Stimulated activated naive B cell treated with anti-CD40 and anti-IgM and Interleukin-4, amounts not matched to agents 10 μg/mL and 1 μg/mL and 100 μg/mL, for 72 hours (primary cell): ENCODE measurements around the gene TSC22D1.
"Not testable (repeated sequence)": the region's sequence is repeated elsewhere in the genome, so short reads cannot be mapped to it uniquely, and the experiment has no call there.

Experiments
- ATAC-seq, 2 donors: fragments of 150-1000 bp; cut with Tn5 transposase; replicated peaks; 2 replicates each; pipeline ENCODE4 v1.10.0; 2021; ENCODE audit warnings: moderate library complexity in 1 of 2
- DNase-seq: peaks from one replicate; pipeline ENCODE4 v3.0.0; 2021
- H3K27ac Mint-ChIP-seq: one replicate; pipeline ENCODE4 v1.8.0; 2022; ENCODE audit warnings: mild to moderate bottlenecking, mixed read lengths
- H3K27me3 Mint-ChIP-seq, 2 donors: one replicate each; pipeline ENCODE4 v1.8.0; 2022; ENCODE audit warnings: mixed read lengths in 2 of 2
- H3K36me3 Mint-ChIP-seq, 2 donors: one replicate each; pipeline ENCODE4 v1.8.0; 2022; ENCODE audit warnings: mixed read lengths in 2 of 2, mild to moderate bottlenecking in 1 of 2
- H3K4me1 Mint-ChIP-seq, 2 donors: one replicate each; pipeline ENCODE4 v1.8.0; 2022; ENCODE audit warnings: mixed read lengths in 2 of 2, mild to moderate bottlenecking in 1 of 2
- H3K4me3 Mint-ChIP-seq, 2 donors: one replicate each; pipeline ENCODE4 v1.8.0; 2022; ENCODE audit warnings: mild to moderate bottlenecking in 2 of 2, mixed read lengths in 2 of 2, moderate library complexity in 1 of 2
- H3K9me3 Mint-ChIP-seq, 2 donors: one replicate each; pipeline ENCODE4 v1.8.0; 2022; ENCODE audit warnings: mixed read lengths in 2 of 2, mild to moderate bottlenecking in 1 of 2

The TSC22D1 gene

DNA sequence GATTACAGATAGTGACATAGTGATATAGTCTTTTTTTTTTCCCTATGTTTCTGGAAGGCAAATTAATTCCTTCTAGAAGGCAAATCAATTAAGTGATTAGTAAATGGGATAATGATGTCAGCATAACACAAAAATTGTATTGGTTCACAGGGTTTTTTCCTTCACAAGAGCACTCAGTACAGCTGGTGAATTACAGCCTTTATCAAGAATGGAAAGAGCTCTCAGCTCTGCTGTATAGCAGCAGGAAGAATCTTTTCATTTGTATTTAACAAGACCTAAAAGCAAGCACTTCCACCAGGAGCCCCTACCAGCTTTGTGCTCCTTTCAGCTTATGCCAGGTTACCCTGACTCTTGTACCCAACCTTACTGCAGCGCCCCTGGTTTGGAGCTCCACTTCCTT is 111.7 kb downstream of the TSC22D1 start:
- no peaks in the 10 kb centered on the region for H3K36me3 Mint-ChIP-seq
- H3K27me3 Mint-ChIP-seq: no peaks in the 10 kb centered on the region
- no peaks in the 10 kb centered on the region for H3K4me1 Mint-ChIP-seq
- ATAC-seq (no peak), DNase-seq (no peak)
- no peak overlapping the region for H3K4me3 Mint-ChIP-seq
- no peaks in the 10 kb centered on the region for H3K9me3 Mint-ChIP-seq
- H3K27ac Mint-ChIP-seq: no peak overlapping the region

DNA sequence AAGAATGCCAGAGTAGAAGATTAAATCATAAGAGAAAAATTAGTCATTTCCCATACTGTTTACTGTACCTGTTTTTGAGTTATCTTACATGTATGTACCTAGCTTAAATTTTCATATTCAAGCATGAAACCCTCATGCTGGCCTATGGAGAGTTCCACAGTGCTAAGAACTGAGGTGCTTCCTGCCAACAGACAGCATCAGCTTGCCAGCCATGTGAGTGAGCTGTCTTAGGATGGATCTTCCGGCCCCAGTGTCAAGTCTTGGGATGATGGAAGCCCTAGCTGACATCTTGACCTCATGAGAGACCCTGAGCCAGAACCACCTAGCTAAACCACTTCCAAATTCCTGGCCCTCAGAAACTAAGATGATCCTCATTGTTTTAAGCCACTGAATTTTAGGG is 112.4 kb downstream of the TSC22D1 start:
- DNase-seq (no peak), ATAC-seq (no peak)
- H3K36me3 Mint-ChIP-seq: no peaks in the 10 kb centered on the region
- no peak overlapping the region for H3K27ac Mint-ChIP-seq
- no peak overlapping the region for H3K4me3 Mint-ChIP-seq
- H3K4me1 Mint-ChIP-seq: no peaks in the 10 kb centered on the region
- H3K9me3 Mint-ChIP-seq: no peaks in the 10 kb centered on the region
- H3K27me3 Mint-ChIP-seq: no peaks in the 10 kb centered on the region

DNA sequence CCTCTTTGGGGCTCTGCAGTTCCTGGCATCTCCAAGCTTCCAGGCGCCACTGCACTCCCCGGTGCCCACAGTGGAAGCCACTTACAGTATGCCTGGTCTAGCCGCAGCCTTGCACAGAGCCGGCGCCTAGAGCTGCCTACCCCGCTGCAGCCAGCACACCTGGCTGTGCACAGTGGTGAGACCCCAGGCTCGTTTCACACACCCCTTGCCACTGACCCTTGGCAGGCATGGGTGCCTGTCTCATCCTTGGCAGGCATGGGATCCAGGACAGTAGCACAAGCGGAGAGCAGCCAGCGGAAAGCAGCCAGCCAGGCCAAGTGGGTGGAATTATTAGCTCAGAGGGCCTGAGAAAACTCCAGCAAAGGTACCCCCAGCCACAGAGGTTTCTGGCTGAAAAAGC is 116.5 kb downstream of the TSC22D1 start:
- Mint-ChIP-seq H3K9me3 (no peaks in the 10 kb centered on the region), H3K27ac (no peak overlapping the region), H3K4me3 (no peak overlapping the region), H3K4me1 (peaks cover 0 to 5% of the 10 kb centered on the region in 2 donors), H3K27me3 (no peaks in the 10 kb centered on the region), H3K36me3 (peaks cover 1 to 7% of the 10 kb centered on the region in 2 donors)
- ATAC-seq: no peak
- no peak for DNase-seq

DNA sequence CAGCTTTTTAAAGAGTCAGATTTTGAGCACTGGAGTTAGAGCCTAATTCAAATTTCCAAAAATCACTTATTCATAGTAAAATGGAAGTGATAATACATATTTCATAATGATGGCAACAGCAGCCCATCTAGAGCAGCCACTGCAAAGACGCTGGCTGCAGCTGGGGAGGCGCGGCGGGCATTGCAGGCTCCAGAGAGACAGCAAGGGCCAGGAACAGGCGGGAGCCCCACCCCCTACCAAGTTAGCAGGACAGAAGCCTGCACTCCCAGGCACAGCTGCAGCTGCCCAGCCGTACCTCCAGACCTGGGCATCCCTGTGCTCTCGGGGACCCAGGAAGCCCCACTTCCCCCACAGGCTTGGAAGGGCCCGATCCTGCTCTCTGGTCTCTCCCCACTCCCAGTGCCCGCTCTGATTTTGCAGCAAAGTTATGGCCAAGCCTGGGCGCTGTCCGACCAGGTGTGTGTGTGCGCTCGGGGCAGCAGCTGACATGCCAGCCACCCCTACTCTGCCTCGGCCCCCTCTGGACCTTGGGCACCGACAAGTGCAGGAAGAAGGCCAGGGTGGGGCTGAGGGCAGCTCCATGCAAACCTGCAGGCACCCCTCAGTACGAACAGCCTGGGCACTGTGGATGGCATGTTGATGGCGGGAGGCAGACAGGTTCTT is 117.7 kb downstream of the TSC22D1 start:
- H3K27ac Mint-ChIP-seq: no peak overlapping the region
- H3K4me1 Mint-ChIP-seq: peaks cover 0 to 5% of the 10 kb centered on the region in 2 donors
- no peaks in the 10 kb centered on the region for H3K9me3 Mint-ChIP-seq
- H3K27me3 Mint-ChIP-seq: no peaks in the 10 kb centered on the region
- no peak for ATAC-seq
- H3K4me3 Mint-ChIP-seq: no peak overlapping the region
- peaks cover 1 to 7% of the 10 kb centered on the region in 2 donors for H3K36me3 Mint-ChIP-seq
- DNase-seq: no peak

DNA sequence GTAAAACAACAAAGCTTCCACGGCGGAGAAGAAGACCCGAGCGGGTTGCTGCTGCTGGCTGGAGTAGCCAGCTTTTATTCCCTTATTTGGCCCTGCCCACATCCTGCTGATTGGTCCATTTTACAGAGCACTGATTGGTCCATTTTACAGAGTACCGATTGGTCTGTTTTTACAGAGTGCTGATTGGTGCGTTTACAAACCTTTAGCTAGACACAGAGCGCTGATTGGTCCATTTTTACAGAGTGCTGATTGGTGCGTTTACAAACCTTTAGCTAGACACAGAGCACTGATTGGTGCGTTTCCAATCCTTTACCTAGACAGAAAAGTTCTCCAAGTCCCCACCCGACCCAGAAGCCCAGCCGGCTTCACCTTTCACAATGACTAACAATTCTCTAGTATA is 119.9 kb downstream of the TSC22D1 start:
- not testable (repeated sequence) for H3K27ac Mint-ChIP-seq, H3K27me3 Mint-ChIP-seq, H3K4me3 Mint-ChIP-seq, ATAC-seq, DNase-seq, H3K9me3 Mint-ChIP-seq, H3K36me3 Mint-ChIP-seq, H3K4me1 Mint-ChIP-seq

DNA sequence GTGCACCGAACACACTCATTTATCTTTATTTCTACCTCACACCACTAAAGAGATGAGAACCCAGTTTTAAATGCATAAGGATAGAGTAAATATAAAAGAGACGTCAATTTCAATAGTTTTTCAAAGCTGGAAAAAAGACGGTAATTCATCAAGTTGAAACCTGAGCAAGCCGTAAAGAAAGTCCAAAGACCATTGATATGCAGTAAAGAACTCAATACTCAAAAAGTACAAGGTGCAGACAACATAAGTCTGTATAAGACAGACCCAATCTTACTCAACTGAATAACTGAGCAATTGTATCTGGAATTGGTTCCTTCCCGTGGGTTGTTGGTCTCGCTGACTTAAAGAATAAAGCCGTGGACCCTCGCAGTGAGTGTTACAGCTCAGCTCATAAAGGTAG is 120.4 kb downstream of the TSC22D1 start:
- ATAC-seq (no peak), DNase-seq (no peak)
- Mint-ChIP-seq H3K27ac (no peak overlapping the region), H3K27me3 (no peaks in the 10 kb centered on the region), H3K4me3 (no peak overlapping the region), H3K9me3 (no peaks in the 10 kb centered on the region), H3K36me3 (peaks cover 1 to 7% of the 10 kb centered on the region in 2 donors), H3K4me1 (peaks cover 0 to 5% of the 10 kb centered on the region in 2 donors)

DNA sequence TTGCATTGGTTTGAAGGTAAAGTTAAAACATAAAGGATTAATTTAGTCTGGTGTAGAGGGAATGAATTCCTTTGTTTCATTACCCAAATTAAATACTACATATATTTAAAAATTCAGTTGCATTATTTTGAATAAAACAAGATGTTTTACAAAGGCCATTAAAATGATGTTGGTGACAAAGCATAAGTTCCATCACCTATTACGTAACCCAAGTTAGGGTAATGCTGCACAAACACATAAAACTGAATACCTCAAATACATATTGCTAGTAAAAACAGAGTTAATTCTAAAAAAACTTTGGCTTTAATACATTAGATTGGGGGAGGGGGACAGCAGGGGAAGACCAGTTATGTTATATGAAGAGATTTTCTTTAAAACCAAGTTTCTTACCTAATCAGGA is 122.2 kb downstream of the TSC22D1 start:
- no peak for DNase-seq
- H3K27ac Mint-ChIP-seq: no peak overlapping the region
- no peak overlapping the region for H3K4me3 Mint-ChIP-seq
- H3K36me3 Mint-ChIP-seq: peaks cover 1 to 7% of the 10 kb centered on the region in 2 donors
- peaks cover 0 to 5% of the 10 kb centered on the region in 2 donors for H3K4me1 Mint-ChIP-seq
- no peak for ATAC-seq
- no peaks in the 10 kb centered on the region for H3K9me3 Mint-ChIP-seq
- H3K27me3 Mint-ChIP-seq: no peaks in the 10 kb centered on the region

DNA sequence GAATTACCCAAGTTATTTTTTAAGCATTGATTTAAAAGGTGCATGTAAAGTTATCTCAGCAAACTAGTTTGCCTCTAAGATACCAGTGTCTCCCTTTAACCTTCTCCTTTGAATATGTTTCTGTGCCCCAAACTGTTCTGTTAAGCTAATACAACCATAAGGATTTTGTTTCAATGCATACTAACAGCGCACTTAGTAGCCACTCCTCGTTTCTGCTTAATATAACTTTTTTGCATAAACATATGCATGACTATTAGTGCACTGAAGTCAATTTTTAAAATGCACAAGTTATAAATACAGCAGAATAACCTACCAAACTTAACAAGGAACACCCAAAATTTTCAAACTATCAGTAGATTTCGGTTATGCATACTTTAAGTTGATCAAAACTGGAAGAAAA is 123.1 kb downstream of the TSC22D1 start:
- Mint-ChIP-seq H3K4me3 (no peak overlapping the region), H3K36me3 (peaks cover 1 to 7% of the 10 kb centered on the region in 2 donors), H3K27ac (no peak overlapping the region), H3K27me3 (no peaks in the 10 kb centered on the region), H3K9me3 (no peaks in the 10 kb centered on the region), H3K4me1 (peaks cover 0 to 4% of the 10 kb centered on the region in 2 donors)
- DNase-seq (no peak), ATAC-seq (no peak)

DNA sequence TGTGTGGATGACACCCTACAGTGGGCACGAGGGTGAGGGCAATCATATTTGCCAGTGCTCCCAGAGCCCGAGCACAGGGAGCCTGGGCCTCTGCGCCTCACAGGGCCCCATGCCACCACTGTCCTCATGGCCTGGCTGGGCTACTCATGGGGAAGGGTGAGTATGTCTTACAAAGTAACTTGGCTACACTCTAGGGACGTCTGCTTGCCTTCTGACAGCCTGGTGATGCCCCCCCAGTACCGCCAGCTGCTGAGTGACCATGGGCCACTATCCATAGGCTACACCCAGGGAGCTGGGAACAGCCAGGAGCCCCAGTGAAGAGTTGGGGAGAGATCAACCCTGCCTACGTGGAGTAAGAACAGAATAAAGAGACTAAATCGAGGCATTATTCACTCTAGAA is 123.7 kb downstream of the TSC22D1 start:
- no peaks in the 10 kb centered on the region for H3K4me1 Mint-ChIP-seq
- no peak overlapping the region for H3K4me3 Mint-ChIP-seq
- peaks cover 1 to 7% of the 10 kb centered on the region in 2 donors for H3K36me3 Mint-ChIP-seq
- no peak overlapping the region for H3K27ac Mint-ChIP-seq
- no peaks in the 10 kb centered on the region for H3K9me3 Mint-ChIP-seq
- no peaks in the 10 kb centered on the region for H3K27me3 Mint-ChIP-seq
- ATAC-seq: no peak
- no peak for DNase-seq

DNA sequence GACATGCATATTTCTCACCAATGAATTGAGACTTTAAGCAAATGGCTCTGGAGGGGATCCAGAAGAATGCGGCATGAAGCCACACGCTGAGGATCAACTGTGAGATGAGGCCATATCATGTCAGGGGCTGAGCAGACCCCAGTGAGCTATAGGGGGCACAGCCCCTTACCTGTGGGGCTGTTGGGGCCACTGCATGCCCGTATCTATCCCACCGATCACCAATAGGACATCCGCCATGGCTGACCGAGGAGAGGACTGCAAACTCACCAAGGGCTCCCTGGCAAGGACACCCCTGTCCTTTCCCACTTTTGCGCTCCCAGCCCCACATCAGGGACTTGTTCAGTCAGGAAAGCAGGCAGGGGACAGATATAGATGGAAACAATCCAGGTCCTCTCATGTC is 124.5 kb downstream of the TSC22D1 start:
- Mint-ChIP-seq H3K4me1 (peaks cover 0 to 2% of the 10 kb centered on the region in 2 donors), H3K27ac (no peak overlapping the region), H3K4me3 (no peak overlapping the region), H3K27me3 (no peaks in the 10 kb centered on the region), H3K36me3 (peaks cover 1 to 7% of the 10 kb centered on the region in 2 donors), H3K9me3 (no peaks in the 10 kb centered on the region)
- ATAC-seq: no peak
- no peak for DNase-seq

DNA sequence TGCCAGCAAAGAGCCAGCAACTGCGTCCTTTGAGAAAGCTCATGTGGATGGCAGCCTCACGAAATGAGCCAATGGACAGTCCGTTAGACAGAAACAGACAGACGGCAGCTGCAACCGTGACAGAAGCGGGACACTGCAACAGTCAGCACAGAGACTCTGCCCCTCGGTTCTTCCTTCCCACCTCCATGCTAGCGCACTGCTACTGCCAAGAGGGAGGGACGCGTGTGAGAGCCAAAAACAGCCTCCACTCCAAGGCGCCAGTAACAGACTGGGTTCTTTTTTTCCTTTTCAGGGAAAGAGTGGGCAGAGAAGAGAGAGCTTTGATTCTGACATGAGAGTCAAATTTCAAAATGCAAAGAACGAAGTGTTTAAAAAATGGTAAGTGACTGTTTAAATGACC is 125.0 kb downstream of the TSC22D1 start:
- Mint-ChIP-seq H3K4me1 (peaks cover 1 to 6% of the 10 kb centered on the region in 2 donors), H3K36me3 (peaks cover 1 to 3% of the 10 kb centered on the region in 2 donors), H3K9me3 (no peaks in the 10 kb centered on the region), H3K27ac (no peak overlapping the region), H3K4me3 (no peak overlapping the region), H3K27me3 (no peaks in the 10 kb centered on the region)
- ATAC-seq: no peak
- no peak for DNase-seq

DNA sequence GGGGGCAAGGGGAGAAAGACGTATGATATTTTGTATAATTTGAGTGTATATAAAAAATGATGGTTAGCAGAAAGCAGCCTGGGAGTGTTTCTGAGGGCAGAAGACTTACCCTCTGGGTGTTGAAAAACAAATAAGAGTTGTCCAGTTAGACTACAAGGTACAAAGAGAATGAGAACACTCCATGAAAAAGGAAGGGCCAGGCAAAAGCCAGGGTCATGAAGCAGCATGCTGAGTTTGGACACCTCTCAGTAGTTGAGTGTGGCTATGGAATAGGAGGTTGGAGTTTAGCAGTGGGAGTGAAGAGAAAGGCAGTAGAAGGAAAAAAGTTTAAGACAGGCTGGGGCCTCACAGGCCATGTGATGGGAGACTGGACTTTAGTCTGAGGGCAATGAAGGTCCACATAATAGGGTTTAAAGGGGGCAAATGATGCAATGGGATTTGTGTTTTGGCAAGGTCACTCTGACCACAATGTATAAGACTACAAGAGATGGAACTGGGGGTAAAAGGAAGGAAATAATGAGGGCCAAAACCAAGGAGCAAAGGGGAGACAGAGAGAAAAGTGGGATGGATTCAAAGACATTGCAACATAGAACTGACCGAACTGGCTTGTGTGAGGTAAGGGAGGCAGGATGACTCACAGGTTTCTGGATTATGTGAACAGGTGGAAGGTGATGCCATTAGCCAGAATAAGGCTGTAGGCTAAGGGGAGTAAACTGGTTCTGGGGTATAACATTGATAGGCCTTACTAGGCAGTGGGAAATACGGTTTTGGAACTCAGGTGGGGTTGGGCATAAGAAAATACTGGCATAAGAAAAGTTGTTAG is 125.9 kb downstream of the TSC22D1 start:
- no peaks in the 10 kb centered on the region for H3K27me3 Mint-ChIP-seq
- DNase-seq: no peak
- no peaks in the 10 kb centered on the region for H3K9me3 Mint-ChIP-seq
- no peak overlapping the region for H3K27ac Mint-ChIP-seq
- no peaks in the 10 kb centered on the region for H3K36me3 Mint-ChIP-seq
- H3K4me3 Mint-ChIP-seq: no peak overlapping the region
- peaks cover 1 to 6% of the 10 kb centered on the region in 2 donors for H3K4me1 Mint-ChIP-seq
- ATAC-seq: no peak

DNA sequence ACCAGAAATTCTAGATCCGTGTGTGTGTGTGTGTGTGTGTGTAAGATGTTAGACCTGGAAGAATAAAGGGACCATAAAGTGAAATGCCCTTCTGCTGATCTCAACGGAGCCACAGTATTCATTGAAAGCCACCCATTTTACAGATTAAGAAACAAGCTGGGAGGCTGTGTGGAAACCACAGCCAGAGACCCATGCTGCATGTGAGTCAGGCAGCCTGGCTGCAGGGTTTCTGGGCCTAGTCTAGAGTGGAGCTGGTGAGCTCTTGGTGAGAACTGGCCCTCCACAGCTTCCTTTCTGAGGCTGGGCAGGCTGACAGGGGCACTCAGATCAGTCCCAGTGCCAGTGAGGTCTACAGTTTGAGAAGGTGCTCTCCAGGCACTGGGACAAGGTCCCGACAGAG is 127.3 kb downstream of the TSC22D1 start:
- Mint-ChIP-seq H3K4me1 (peaks cover 1 to 6% of the 10 kb centered on the region in 2 donors), H3K9me3 (no peaks in the 10 kb centered on the region), H3K27ac (no peak overlapping the region), H3K27me3 (no peaks in the 10 kb centered on the region), H3K36me3 (no peaks in the 10 kb centered on the region), H3K4me3 (no peak overlapping the region)
- no peak for DNase-seq
- ATAC-seq: no peak

DNA sequence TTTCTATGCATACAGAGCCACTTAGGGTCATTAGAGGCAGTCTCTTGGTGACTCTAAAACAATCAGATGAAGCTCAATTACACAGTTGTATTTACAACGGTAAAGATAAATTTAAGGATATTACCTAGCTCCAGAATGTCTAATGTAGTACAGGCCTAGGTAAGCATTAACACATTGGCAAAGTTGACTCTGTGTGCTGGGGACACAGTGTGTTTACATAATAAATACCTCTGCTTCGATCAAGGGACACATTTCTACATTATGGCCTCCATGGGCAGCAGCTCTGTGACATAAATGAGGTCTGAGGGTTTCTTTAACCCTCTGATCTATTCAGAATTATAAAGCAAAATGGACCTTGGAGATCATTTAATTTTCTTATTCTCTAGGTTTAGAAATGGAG is 127.8 kb downstream of the TSC22D1 start:
- Mint-ChIP-seq H3K4me1 (peaks cover 1 to 6% of the 10 kb centered on the region in 2 donors), H3K27me3 (no peaks in the 10 kb centered on the region), H3K9me3 (no peaks in the 10 kb centered on the region), H3K36me3 (no peaks in the 10 kb centered on the region), H3K27ac (no peak overlapping the region), H3K4me3 (no peak overlapping the region)
- ATAC-seq: no peak
- DNase-seq: no peak

DNA sequence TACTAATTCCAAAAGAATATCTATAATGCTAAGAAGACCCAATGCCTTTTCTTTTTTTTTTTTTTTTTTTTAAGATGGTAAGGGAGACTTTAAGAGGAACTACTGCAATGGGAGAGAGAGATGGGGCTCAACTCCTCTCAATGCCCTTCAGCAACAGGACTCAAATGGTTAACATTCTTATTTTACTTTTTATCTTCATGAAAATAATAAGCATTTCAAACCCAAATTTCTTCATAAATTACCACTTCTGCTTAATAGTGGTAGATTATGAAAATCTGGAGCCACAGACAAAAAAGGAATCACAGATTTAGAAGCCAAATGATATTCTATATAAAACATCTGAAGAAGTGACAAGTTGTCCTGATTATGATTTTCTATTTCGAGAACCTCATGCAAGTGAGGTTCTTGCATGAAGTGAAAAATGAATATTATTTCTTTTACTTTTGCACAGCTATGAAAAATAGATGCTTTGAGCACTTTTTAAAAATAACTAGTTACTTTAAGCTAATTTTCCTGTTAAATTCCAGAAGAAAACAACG is 128.3 kb downstream of the TSC22D1 start:
- ATAC-seq: no peak
- H3K9me3 Mint-ChIP-seq: no peaks in the 10 kb centered on the region
- DNase-seq: no peak
- no peak overlapping the region for H3K27ac Mint-ChIP-seq
- no peaks in the 10 kb centered on the region for H3K36me3 Mint-ChIP-seq
- no peak overlapping the region for H3K4me3 Mint-ChIP-seq
- no peaks in the 10 kb centered on the region for H3K27me3 Mint-ChIP-seq
- peaks cover 1 to 6% of the 10 kb centered on the region in 2 donors for H3K4me1 Mint-ChIP-seq
